B cell (primary cell): ENCODE data around the gene SLC19A3. TPM values are rescaled to one million over a fixed set of nuclear protein-coding genes. Genes with fewer than 3 reads are reported as not detected.
"Not testable (repeated sequence)": the region's sequence is repeated elsewhere in the genome, so short reads cannot be mapped to it uniquely, and the experiment has no call there.

Experiments used
- ATAC-seq: fragments of 200-7000 bp; cut with Tn5 transposase; one replicate; pipeline ENCODE4 v1.10.0; 2021; ENCODE audit warnings: low read depth, mild to moderate bottlenecking, moderate number of reproducible peaks, moderate library complexity
- CTCF ChIA-PET: fragments of 350-600 bp; sonication (Branson Sonifier 250); formaldehyde crosslinking; loops from one replicate; lab custom pipeline; 2021; ENCODE audit warnings: antibody characterized with exemption, inconsistent platforms; lab: Charles Lee
- POLR2A ChIA-PET: fragments of 350-600 bp; sonication (Branson Sonifier 250); formaldehyde crosslinking; loops from one replicate; lab custom pipeline; 2021; ENCODE audit warnings: antibody characterized with exemption; lab: Charles Lee
- DNase-seq: peaks from one replicate; pipeline ENCODE4 v3.0.0; 2013
- H2AFZ ChIP-seq: 2 replicates; pipeline ENCODE4 v1.6.1; 2012; ENCODE audit warnings: mild to moderate bottlenecking, low read depth, low read length; ENCODE audit not compliant: insufficient read depth, poor library complexity, severe bottlenecking
- H3K27ac ChIP-seq, 2 donors: 1 replicate in 1 of 2; 2 replicates in 1 of 2; pipeline ENCODE4 v1.5.1; 2012 to 2013; ENCODE audit warnings: low read length in 2 of 2, mild to moderate bottlenecking in 2 of 2, moderate library complexity in 1 of 2
- H3K27me3 ChIP-seq, 4 experiments: fragments of 200-600 bp in 1 of 4; sonication (generic) in 1 of 4; replicated peaks in 1 of 4; 1 replicate in 2 of 4; 2 replicates in 2 of 4; pipeline versions ENCODE4 v1.6.1 to v1.7.0; 2013 to 2016; ENCODE audit warnings: low read length in 3 of 4, mild to moderate bottlenecking in 2 of 4, mixed read lengths in 1 of 4, moderate library complexity in 1 of 4; ENCODE audit not compliant: insufficient read depth in 4 of 4, control insufficient read depth in 3 of 4; ENCODE audit errors: control extremely low read depth in 1 of 4
- H3K36me3 ChIP-seq, 2 experiments: replicated peaks in 1 of 2; 1 replicate in 1 of 2; 2 replicates in 1 of 2; pipeline versions ENCODE4 v1.6.1 to v1.7.1; 2013; ENCODE audit warnings: low read length in 1 of 2; ENCODE audit not compliant: insufficient read depth in 2 of 2, control insufficient read depth in 1 of 2; ENCODE audit errors: control extremely low read depth in 1 of 2, extremely low read depth in 1 of 2
- H3K4me1 ChIP-seq, 2 donors: fragments of 200-600 bp in 1 of 2; sonication (generic) in 1 of 2; 1 replicate in 1 of 2; 2 replicates in 1 of 2; pipeline versions ENCODE4 v1.5.1 to v1.6.1; 2013 to 2017; ENCODE audit warnings: low read length in 2 of 2; ENCODE audit not compliant: control insufficient read depth in 2 of 2, insufficient read depth in 2 of 2
- H3K4me2 ChIP-seq: replicated peaks from 2 replicates; pipeline ENCODE3; 2012; ENCODE audit warnings: mild to moderate bottlenecking, low read depth, low read length; ENCODE audit not compliant: poor library complexity, severe bottlenecking
- H3K4me3 ChIP-seq, 5 experiments: fragments of 200-600 bp in 1 of 5; sonication (generic) in 1 of 5; 1 replicate in 3 of 5; 2 replicates in 2 of 5; pipeline versions ENCODE4 v1.5.1 to v1.7.0; 2011 to 2016; ENCODE audit warnings: low read length in 4 of 5, mild to moderate bottlenecking in 4 of 5, low read depth in 2 of 5, control low read depth in 1 of 5, moderate library complexity in 1 of 5; ENCODE audit not compliant: insufficient read depth in 1 of 5; ENCODE audit errors: control extremely low read depth in 1 of 5, extremely low read depth in 1 of 5
- H3K79me2 ChIP-seq: fragments of 200-600 bp; sonication (generic); one replicate; pipeline ENCODE4 v1.6.0; 2016; ENCODE audit warnings: low read length; ENCODE audit not compliant: control insufficient read depth, insufficient read depth
- H3K9ac ChIP-seq: fragments of 200-600 bp; sonication (generic); 2 replicates; pipeline ENCODE4 v1.6.1; 2017; ENCODE audit warnings: mild to moderate bottlenecking, low read length, moderate library complexity
- H3K9me3 ChIP-seq, 3 donors: one replicate each; pipeline versions ENCODE4 v1.6.1 to v1.7.1; 2013; ENCODE audit warnings: low read length in 2 of 3; ENCODE audit not compliant: control insufficient read depth in 2 of 3, insufficient read depth in 1 of 3; ENCODE audit errors: control extremely low read depth in 1 of 3
- H4K20me1 ChIP-seq: 2 replicates; pipeline ENCODE4 v1.6.0; 2012; ENCODE audit warnings: mild to moderate bottlenecking, low read length; ENCODE audit not compliant: insufficient read depth, control insufficient read depth, poor library complexity, severe bottlenecking
- H3K27ac Mint-ChIP-seq: one replicate; pipeline ENCODE4 v1.8.0; 2021; ENCODE audit warnings: mixed read lengths
- H3K27me3 Mint-ChIP-seq: one replicate; pipeline ENCODE4 v1.8.0; 2021; ENCODE audit warnings: mixed read lengths
- H3K4me1 Mint-ChIP-seq: one replicate; pipeline ENCODE4 v1.8.0; 2021; ENCODE audit warnings: mixed read lengths
- H3K4me3 Mint-ChIP-seq: one replicate; pipeline ENCODE4 v1.8.0; 2021; ENCODE audit warnings: mixed read lengths
- H3K9me3 Mint-ChIP-seq: one replicate; pipeline ENCODE4 v1.8.0; 2022; ENCODE audit warnings: mixed read lengths; ENCODE audit not compliant: insufficient read depth
- CTCF ChIP-seq: fragments of 200-600 bp; IDR thresholded peaks from one replicate; pipeline ENCODE4 v1.8.0; 2022; ENCODE audit warnings: antibody characterized with exemption, mild to moderate bottlenecking
- EZH2 ChIP-seq: IDR thresholded peaks from 2 replicates; pipeline ENCODE4 v1.6.1; 2012; ENCODE audit warnings: borderline replicate concordance, low read depth, mild to moderate bottlenecking, moderate library complexity, low read length; ENCODE audit not compliant: insufficient read depth, poor library complexity, severe bottlenecking
- WGBS: methylation state at CpG from one replicate; pipeline ENCODE4 v1.1.5; 2013; ENCODE audit warnings: missing lambda C conversion rate; ENCODE audit not compliant: insufficient coverage; 5-methylcytosine and 5-hydroxymethylcytosine counted together
- intact Hi-C: fragments of 100-400 bp; cut with micrococcal nuclease; formaldehyde crosslinking; loops from one replicate; pipeline ENCODE4 v1.10.0; 2022
- polyA plus RNA-seq: library from polyadenylated mRNA; depleted of rRNA; stranded (reverse); fragments of >200 nt; gene quantifications from 2 replicates; pipeline ENCODE4 v1.2.3, GENCODE V29; 2012
- total RNA-seq, 2 donors: library from RNA; stranded (reverse); fragments of 120-200 nt in 1 of 2; gene quantifications; 1 replicate in 1 of 2; 2 replicates in 1 of 2; pipeline versions ENCODE4 v1.2.3 to v1.2.4, GENCODE V29; 2013 to 2022

SLC19A3 gene
- total and polyA plus RNA-seq, 2 donors (not counting 1 experiment from before 2014, with no cell fraction given) = not detected

DNA sequence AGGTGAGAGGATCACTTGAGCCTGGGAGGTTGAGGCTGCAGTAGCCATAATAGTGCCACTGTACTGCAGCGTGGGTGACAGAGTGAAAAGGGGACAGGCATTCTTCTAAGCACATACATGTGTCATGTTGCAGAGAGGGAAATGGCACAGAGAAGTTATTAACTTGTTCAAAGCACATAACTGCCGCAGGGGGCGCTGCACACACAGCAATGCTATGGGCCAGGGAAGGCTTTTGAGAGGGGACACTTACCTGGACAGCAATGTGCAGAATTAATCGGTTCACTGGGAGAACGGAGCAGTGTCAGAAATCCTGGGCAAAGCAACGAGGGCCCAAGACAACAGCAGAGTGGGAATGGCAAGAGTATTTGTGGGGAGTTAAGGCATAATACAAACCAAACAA is 30.3 kb upstream of the SLC19A3 start:
- Histone ChIP-seq H3K9ac (no peak overlapping the region), H3K27ac (no peak overlapping the region), H3K36me3 (no peaks in the 10 kb centered on the region), H3K4me1 (no peaks in the 10 kb centered on the region), H3K27me3 (peaks cover 0 to 5% (median 0%) of the 10 kb centered on the region in 4 experiments), H3K4me2 (no peak overlapping the region), H3K9me3 (no peaks in the 10 kb centered on the region), H4K20me1 (no peaks in the 10 kb centered on the region), H3K4me3 (no peak overlapping the region), H3K79me2 (no peaks in the 10 kb centered on the region), H2AFZ (no peak overlapping the region)
- POLR2A ChIA-PET = no interaction called here
- H3K9me3 Mint-ChIP-seq = no peaks in the 10 kb centered on the region
- DNase-seq (no peak), ATAC-seq (no peak)
- intact Hi-C loops = no loop called here
- TF ChIP-seq CTCF (no peak), EZH2 (no peak)
- no peaks in the 10 kb centered on the region for H3K4me1 Mint-ChIP-seq
- no peak overlapping the region for H3K4me3 Mint-ChIP-seq
- no peak overlapping the region for H3K27ac Mint-ChIP-seq
- H3K27me3 Mint-ChIP-seq = peaks cover 8% of the 10 kb centered on the region
- WGBS = 91% methylated on average over 5 of the region's 6 CpGs
- CTCF ChIA-PET = no interaction called here

DNA sequence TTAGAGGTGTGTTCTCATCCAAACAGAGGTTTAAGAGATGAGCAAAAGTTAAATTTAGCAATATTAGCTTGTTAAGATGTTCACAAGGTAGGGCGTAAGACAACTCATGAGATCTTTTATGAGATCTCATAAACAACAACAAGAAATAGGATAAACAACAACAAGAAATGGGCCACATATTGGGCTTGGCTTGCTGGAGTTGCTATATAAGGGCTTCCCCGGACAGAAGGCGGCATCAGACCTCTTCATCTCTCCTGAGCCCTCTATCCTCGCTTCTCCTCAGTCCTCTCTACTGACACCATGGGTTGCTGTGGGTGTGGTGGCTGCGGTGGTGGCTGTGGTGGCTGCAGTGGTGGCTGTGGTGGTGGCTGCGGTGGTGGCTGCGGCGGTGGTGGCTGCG is 27.8 kb upstream of the SLC19A3 start, which contains the start of gene SCYGR8:
SCYGR8 (plus strand) TSS at position 301 of the 400 bp plus-strand sequence; CDS start at position 301, 0 bp downstream.
- no peak within 1 kb of the TSS for H2AFZ ChIP-seq
- no peak within 1 kb of the TSS for H3K4me3 ChIP-seq
- H3K27ac ChIP-seq = no peak within 1 kb of the TSS
- DNase-seq (no peak), ATAC-seq (no peak)
- Mint-ChIP-seq H3K9me3 (no peaks in the 10 kb centered on the region), H3K4me3 (no peak within 1 kb of the TSS), H3K27ac (no peak within 1 kb of the TSS), H3K4me1 (no peaks in the 10 kb centered on the region), H3K27me3 (peaks cover 8% of the 10 kb centered on the region)
- H3K9ac ChIP-seq = no peak within 1 kb of the TSS
- WGBS = no CpG with 5 or more reads among the region's 9 CpGs
- no peaks in the 10 kb centered on the region for H3K9me3 ChIP-seq
- intact Hi-C loops = no loop called here
- TF ChIP-seq EZH2 (no peak), CTCF (no peak)
- H4K20me1 ChIP-seq = no peaks in the 10 kb centered on the region
- CTCF ChIA-PET = no interaction called here
- H3K4me2 ChIP-seq = no peak within 1 kb of the TSS
- H3K27me3 ChIP-seq = peaks cover 0 to 5% (median 0%) of the 10 kb centered on the region in 4 experiments
- POLR2A ChIA-PET = no interaction called here
- H3K79me2 ChIP-seq = no peaks in the 10 kb centered on the region
- H3K4me1 ChIP-seq = no peaks in the 10 kb centered on the region
- H3K36me3 ChIP-seq = no peaks in the 10 kb centered on the region

DNA sequence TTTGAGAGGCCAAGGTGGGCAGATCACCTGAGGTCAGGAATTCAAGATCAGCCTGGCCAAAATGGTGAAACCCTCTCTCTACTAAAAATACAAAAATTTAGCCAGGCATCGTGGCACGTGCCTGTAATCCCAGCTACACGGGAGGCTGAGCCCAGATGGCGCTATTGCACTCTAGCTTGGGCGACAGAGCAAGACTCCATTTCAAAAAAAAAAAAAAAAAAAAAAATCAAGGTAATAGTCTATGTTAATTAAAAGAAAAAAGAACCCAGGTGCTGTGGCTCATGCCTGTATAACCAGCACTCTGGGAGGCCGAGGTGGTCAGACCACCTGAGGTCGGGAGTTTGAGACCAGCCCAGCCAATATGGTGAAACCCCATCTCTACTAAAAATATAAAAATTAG is 22.9 kb upstream of the SLC19A3 start:
- H3K79me2 ChIP-seq, H3K27me3 ChIP-seq, H3K9me3 Mint-ChIP-seq, H3K9me3 ChIP-seq, H3K4me3 ChIP-seq, DNase-seq, intact Hi-C loops, H3K27ac Mint-ChIP-seq, H2AFZ ChIP-seq, H4K20me1 ChIP-seq, H3K27me3 Mint-ChIP-seq, H3K4me1 ChIP-seq, H3K4me3 Mint-ChIP-seq, H3K36me3 ChIP-seq, ATAC-seq, H3K27ac ChIP-seq, H3K4me2 ChIP-seq, H3K4me1 Mint-ChIP-seq, POLR2A ChIA-PET, CTCF ChIA-PET, H3K9ac ChIP-seq: not testable (repeated sequence)
- WGBS = no CpG with 5 or more reads among the region's 7 CpGs
